ENCODE data around the gene SLC6A18.

The SLC6A18 gene

GRCh38 chr5:1204693-1205242 lies 20.4 kb upstream of the SLC6A18 start:
- no peak overlapping the region for H3K27ac Mint-ChIP-seq
- H3K9me3 Mint-ChIP-seq, result no peaks in the 10 kb centered on the region
- no peak for ATAC-seq (replicated peaks)
- H3K4me3 Mint-ChIP-seq, result no peak overlapping the region
- H3K27me3 Mint-ChIP-seq, result peaks cover 7% of the 10 kb centered on the region in 2 donors
- DNase-seq, result no peak
- H3K4me1 Mint-ChIP-seq, result no peaks in the 10 kb centered on the region
- no peaks in the 10 kb centered on the region for H3K36me3 Mint-ChIP-seq

- Mint-ChIP-seq H3K4me1 (no peaks in the 10 kb centered on the region), H3K36me3 (no peaks in the 10 kb centered on the region), H3K9me3 (no peaks in the 10 kb centered on the region), H3K27me3 (peaks cover 7% of the 10 kb centered on the region in 2 donors), H3K27ac (no peak overlapping the region), H3K4me3 (no peak overlapping the region)
- DNase-seq (no peak), ATAC-seq (replicated peaks) (no peak)
Measured at GRCh38 chr5:1205255-1206180, 19.7 kb upstream of the SLC6A18 start.

- H3K36me3 Mint-ChIP-seq, result no peaks in the 10 kb centered on the region
- no peak for DNase-seq
- H3K4me1 Mint-ChIP-seq, result no peaks in the 10 kb centered on the region
- H3K9me3 Mint-ChIP-seq, result peaks cover 1 to 5% of the 10 kb centered on the region in 2 donors
- H3K4me3 Mint-ChIP-seq, result no peak overlapping the region
- H3K27me3 Mint-ChIP-seq, result peaks cover 7% of the 10 kb centered on the region in 2 donors
- H3K27ac Mint-ChIP-seq, result no peak overlapping the region
- no peak for ATAC-seq (replicated peaks)
Measured at GRCh38 chr5:1206521-1207412, 18.4 kb upstream of the SLC6A18 start.

- H3K9me3 Mint-ChIP-seq, result peaks cover 1 to 5% of the 10 kb centered on the region in 2 donors
- DNase-seq, result no peak
- peaks cover 7% of the 10 kb centered on the region in 2 donors for H3K27me3 Mint-ChIP-seq
- no peak for ATAC-seq (replicated peaks)
- no peak overlapping the region for H3K27ac Mint-ChIP-seq
- no peak overlapping the region for H3K4me3 Mint-ChIP-seq
- peaks cover 0 to under 1% of the 10 kb centered on the region in 2 donors for H3K4me1 Mint-ChIP-seq
- no peaks in the 10 kb centered on the region for H3K36me3 Mint-ChIP-seq
Measured at GRCh38 chr5:1207555-1207954, 17.6 kb upstream of the SLC6A18 start.

- H3K4me1 Mint-ChIP-seq, result peaks cover 0 to 2% of the 10 kb centered on the region in 2 donors
- H3K9me3 Mint-ChIP-seq, result peaks cover 1 to 5% of the 10 kb centered on the region in 2 donors
- no peak for ATAC-seq (replicated peaks)
- no peak for DNase-seq
- no peak overlapping the region for H3K4me3 Mint-ChIP-seq
- no peak overlapping the region for H3K27ac Mint-ChIP-seq
- no peaks in the 10 kb centered on the region for H3K36me3 Mint-ChIP-seq
- peaks cover 7% of the 10 kb centered on the region in 2 donors for H3K27me3 Mint-ChIP-seq
Measured at GRCh38 chr5:1208221-1208742, 16.9 kb upstream of the SLC6A18 start.

GRCh38 chr5:1208743-1209488 lies 16.3 kb upstream of the SLC6A18 start:
- no peak for DNase-seq

GRCh38 chr5:1209489-1209852 lies 15.7 kb upstream of the SLC6A18 start:
- Mint-ChIP-seq H3K4me3 (no peak overlapping the region), H3K27me3 (peaks cover 7% of the 10 kb centered on the region in 2 donors), H3K36me3 (no peaks in the 10 kb centered on the region), H3K27ac (no peak overlapping the region), H3K4me1 (peaks cover 0 to 2% of the 10 kb centered on the region in 2 donors), H3K9me3 (peaks cover 1 to 5% of the 10 kb centered on the region in 2 donors)
- ATAC-seq (replicated peaks) (no peak), DNase-seq (no peak)

More at GRCh38 chr5:1208743-1209488, 16.3 kb upstream of the SLC6A18 start:
- H3K27ac Mint-ChIP-seq, result no peak overlapping the region
- peaks cover 1 to 5% of the 10 kb centered on the region in 2 donors for H3K9me3 Mint-ChIP-seq
- no peaks in the 10 kb centered on the region for H3K36me3 Mint-ChIP-seq
- peaks cover 7% of the 10 kb centered on the region in 2 donors for H3K27me3 Mint-ChIP-seq
- peaks cover 0 to 2% of the 10 kb centered on the region in 2 donors for H3K4me1 Mint-ChIP-seq
- ATAC-seq (replicated peaks), result no peak
- no peak overlapping the region for H3K4me3 Mint-ChIP-seq

- Mint-ChIP-seq H3K4me1 (peaks cover 2 to 5% of the 10 kb centered on the region in 2 donors), H3K4me3 (no peak overlapping the region), H3K36me3 (no peaks in the 10 kb centered on the region), H3K9me3 (peaks cover 1 to 5% of the 10 kb centered on the region in 2 donors), H3K27ac (no peak overlapping the region), H3K27me3 (peaks cover 7% of the 10 kb centered on the region in 2 donors)
- DNase-seq, result no peak
- ATAC-seq (replicated peaks), result no peak
Measured at GRCh38 chr5:1209896-1210776, 15.0 kb upstream of the SLC6A18 start.

GRCh38 chr5:1210832-1211251 lies 14.3 kb upstream of the SLC6A18 start:
- Mint-ChIP-seq H3K27me3 (peaks cover 7 to 9% of the 10 kb centered on the region in 2 donors), H3K4me1 (peaks cover 5% of the 10 kb centered on the region in 2 donors), H3K27ac (no peak overlapping the region), H3K9me3 (peaks cover 4 to 7% of the 10 kb centered on the region in 2 donors), H3K4me3 (no peak overlapping the region), H3K36me3 (no peaks in the 10 kb centered on the region)
- DNase-seq (no peak), ATAC-seq (replicated peaks) (no peak)

- H3K4me3 Mint-ChIP-seq, result no peak overlapping the region
- peaks cover 0 to 5% of the 10 kb centered on the region in 2 donors for H3K27me3 Mint-ChIP-seq
- no peaks in the 10 kb centered on the region for H3K36me3 Mint-ChIP-seq
- H3K27ac Mint-ChIP-seq, result no peak overlapping the region
- no peak for ATAC-seq (replicated peaks)
- DNase-seq, result no peak
- H3K4me1 Mint-ChIP-seq, result peaks cover 5% of the 10 kb centered on the region in 2 donors
- peaks cover 6 to 8% of the 10 kb centered on the region in 2 donors for H3K9me3 Mint-ChIP-seq
Measured at GRCh38 chr5:1211701-1212100, 13.5 kb upstream of the SLC6A18 start.

- peaks cover 0 to 5% of the 10 kb centered on the region in 2 donors for H3K27me3 Mint-ChIP-seq
- no peaks in the 10 kb centered on the region for H3K36me3 Mint-ChIP-seq
- H3K4me3 Mint-ChIP-seq, result no peak overlapping the region
- no peak overlapping the region for H3K27ac Mint-ChIP-seq
- no peak for ATAC-seq (replicated peaks)
- H3K9me3 Mint-ChIP-seq, result peaks cover 6 to 8% of the 10 kb centered on the region in 2 donors
- DNase-seq, result no peak
- peaks cover 5% of the 10 kb centered on the region in 2 donors for H3K4me1 Mint-ChIP-seq
Measured at GRCh38 chr5:1212271-1212670, 12.9 kb upstream of the SLC6A18 start.

GRCh38 chr5:1212881-1213280 lies 12.3 kb upstream of the SLC6A18 start:
- peaks cover 5% of the 10 kb centered on the region in 2 donors for H3K4me1 Mint-ChIP-seq
- ATAC-seq (replicated peaks), result no peak

More at GRCh38 chr5:1212881-1213280, 12.3 kb upstream of the SLC6A18 start:
- Mint-ChIP-seq H3K27ac (no peak overlapping the region), H3K9me3 (peaks cover 6 to 8% of the 10 kb centered on the region in 2 donors), H3K4me3 (no peak overlapping the region), H3K36me3 (no peaks in the 10 kb centered on the region), H3K27me3 (peaks cover 0 to 5% of the 10 kb centered on the region in 2 donors)
- DNase-seq, result no peak

Data from stimulated activated naive B cell treated with anti-CD40 and anti-IgM and Interleukin-4, amounts not matched to agents 10 μg/mL and 1 μg/mL and 100 μg/mL, for 72 hours (primary cell).